ENCODE results near the gene CHAF1B. TPM values are rescaled to one million over a fixed set of nuclear protein-coding genes. Genes with fewer than 3 reads are reported as not detected.

The CHAF1B gene
- total and polyA plus RNA-seq, 2 of the 8 experiments (the other 6 are each of a cell fraction or from before 2014, with no cell fraction given) = 11.8 to 23.1 TPM

DNA sequence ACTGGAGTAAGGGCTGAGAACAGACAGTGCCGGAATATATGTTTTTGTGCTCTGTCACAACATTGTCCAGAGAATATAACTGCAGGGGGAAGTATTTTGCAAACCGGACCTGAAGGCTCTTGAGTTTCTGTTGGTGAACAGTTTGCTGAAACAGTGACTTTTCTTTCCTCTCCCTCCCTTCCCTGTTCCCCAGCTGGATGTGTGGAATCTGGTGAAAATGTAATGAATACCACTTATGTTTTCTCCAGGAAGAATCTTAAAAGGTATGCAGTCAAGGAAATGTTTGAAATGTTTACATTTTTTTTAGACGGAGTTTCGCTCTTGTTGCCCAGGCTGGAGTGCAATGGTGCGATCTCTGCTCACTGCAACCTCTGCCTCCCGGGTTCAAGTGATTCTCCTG lies 23.4 kb downstream of the CHAF1B start (continued):
- no peak for TF ChIP-seq CHD1 (IDR thresholded peaks at IDR 0.05; ENCODE audit: low read depth, low read length)

All from H1 (cell line).